Central memory CD8-positive, alpha-beta T cell (primary cell): ENCODE results near the gene ALDOC.

Experiments used
- ATAC-seq: fragments of 150-1000 bp; cut with Tn5 transposase; replicated peaks from 2 replicates; pipeline ENCODE4 v1.10.0; 2022; ENCODE audit warnings: mild to moderate bottlenecking, moderate FRiP score, moderate number of reproducible peaks; ENCODE audit not compliant: poor library complexity, severe bottlenecking; ENCODE audit errors: extremely low read depth
- DNase-seq, 2 donors: peaks; one replicate each; pipeline ENCODE4 v3.0.0; 2021; ENCODE audit warnings: low spot score in 2 of 2
- H3K27ac Mint-ChIP-seq: one replicate; pipeline ENCODE4 v1.8.0; 2022; ENCODE audit warnings: low read depth, mild to moderate bottlenecking, moderate library complexity, mixed read lengths
- H3K27me3 Mint-ChIP-seq: one replicate; pipeline ENCODE4 v1.8.0; 2022; ENCODE audit warnings: mixed read lengths
- H3K36me3 Mint-ChIP-seq: one replicate; pipeline ENCODE4 v1.8.0; 2022; ENCODE audit warnings: mild to moderate bottlenecking, moderate library complexity, mixed read lengths; ENCODE audit not compliant: insufficient read depth
- H3K4me1 Mint-ChIP-seq: one replicate; pipeline ENCODE4 v1.8.0; 2022; ENCODE audit warnings: mixed read lengths
- H3K4me3 Mint-ChIP-seq: one replicate; pipeline ENCODE4 v1.8.0; 2022; ENCODE audit warnings: mild to moderate bottlenecking, moderate library complexity, mixed read lengths
- H3K9me3 Mint-ChIP-seq: one replicate; pipeline ENCODE4 v1.8.0; 2022; ENCODE audit warnings: mixed read lengths

The ALDOC gene

GRCh38 chr17:28530926-28531325 is 45.8 kb downstream of the ALDOC start:
- peaks cover 3% of the 10 kb centered on the region for H3K36me3 Mint-ChIP-seq
- DNase-seq (no peak), ATAC-seq (no peak)
- peaks cover 18% of the 10 kb centered on the region for H3K27me3 Mint-ChIP-seq
- H3K27ac Mint-ChIP-seq, result no peak overlapping the region
- H3K9me3 Mint-ChIP-seq, result no peaks in the 10 kb centered on the region
- H3K4me3 Mint-ChIP-seq, result no peak overlapping the region
- H3K4me1 Mint-ChIP-seq, result no peaks in the 10 kb centered on the region

DNA sequence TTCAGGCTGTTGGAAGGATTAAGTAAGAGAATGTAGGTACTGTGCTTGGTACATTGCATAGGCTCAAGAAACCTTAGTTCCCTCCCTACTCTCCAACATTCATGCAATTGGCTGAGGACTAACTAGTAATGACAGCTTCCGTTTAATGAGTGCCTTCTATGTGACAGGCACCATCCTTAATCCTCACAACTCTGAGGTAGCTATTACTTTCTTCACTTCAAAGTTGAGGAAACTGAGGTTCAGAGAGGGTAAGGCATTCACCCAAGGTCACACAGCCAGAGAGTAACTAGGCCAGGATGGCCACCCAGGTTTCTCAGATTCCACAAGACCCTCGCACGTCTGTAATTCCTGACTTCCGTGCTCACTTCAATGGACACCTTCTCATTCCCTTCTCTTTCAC is 46.4 kb downstream of the ALDOC start:
- Mint-ChIP-seq H3K27me3 (peaks cover 18% of the 10 kb centered on the region), H3K4me3 (no peak overlapping the region), H3K4me1 (no peaks in the 10 kb centered on the region), H3K27ac (no peak overlapping the region), H3K36me3 (peaks cover 3% of the 10 kb centered on the region), H3K9me3 (no peaks in the 10 kb centered on the region)
- ATAC-seq (no peak), DNase-seq (no peak)

GRCh38 chr17:28529013-28529400 is 47.7 kb downstream of the ALDOC start:
- no peak for DNase-seq
- Mint-ChIP-seq H3K27ac (no peak overlapping the region), H3K36me3 (peaks cover 3% of the 10 kb centered on the region), H3K4me3 (no peak overlapping the region), H3K9me3 (no peaks in the 10 kb centered on the region), H3K27me3 (peaks cover 18% of the 10 kb centered on the region), H3K4me1 (no peaks in the 10 kb centered on the region)
- ATAC-seq, result no peak

DNA sequence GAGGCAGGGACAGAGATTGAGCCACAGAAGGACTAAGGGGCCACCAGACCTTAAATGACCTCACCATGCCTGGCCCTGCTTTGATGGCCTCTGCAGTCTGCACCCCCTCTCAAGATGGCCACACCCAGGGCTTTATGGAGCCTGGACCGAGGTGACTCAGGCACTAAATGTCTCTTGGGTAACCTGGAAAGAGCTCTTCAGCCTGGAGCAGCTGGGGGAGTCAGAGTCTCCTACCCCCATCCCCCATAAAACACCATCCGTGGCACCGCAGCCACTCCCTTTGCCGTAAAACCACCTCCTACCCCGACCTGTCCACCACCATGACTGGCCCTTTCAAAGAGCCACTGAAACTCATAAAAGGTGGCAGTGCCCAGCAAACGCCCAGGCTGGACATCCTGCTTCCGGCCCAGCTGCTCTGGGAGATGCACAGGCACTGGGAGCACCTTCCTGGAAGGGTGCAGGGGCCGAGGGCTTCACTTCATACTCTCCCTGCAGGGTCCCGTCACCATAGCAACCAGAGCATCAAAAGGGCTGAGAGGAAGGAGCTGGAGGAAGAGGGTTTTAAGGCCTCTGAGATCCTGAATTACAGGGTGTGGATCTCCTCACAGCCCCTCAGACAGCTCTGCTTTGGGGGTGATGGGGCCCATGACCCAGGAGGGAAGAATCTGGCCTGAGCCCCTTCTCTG is 48.2 kb downstream of the ALDOC start:
- no peak overlapping the region for H3K27ac Mint-ChIP-seq
- H3K27me3 Mint-ChIP-seq, result peaks cover 18% of the 10 kb centered on the region
- no peak overlapping the region for H3K4me3 Mint-ChIP-seq
- H3K9me3 Mint-ChIP-seq, result no peaks in the 10 kb centered on the region
- H3K4me1 Mint-ChIP-seq, result no peaks in the 10 kb centered on the region
- H3K36me3 Mint-ChIP-seq, result peaks cover 3% of the 10 kb centered on the region
- DNase-seq, result no peak
- ATAC-seq, result no peak

- ATAC-seq (no peak), DNase-seq (no peak)
- Mint-ChIP-seq H3K4me1 (no peaks in the 10 kb centered on the region), H3K9me3 (no peaks in the 10 kb centered on the region), H3K36me3 (peaks cover 2% of the 10 kb centered on the region), H3K4me3 (no peak overlapping the region), H3K27ac (no peak overlapping the region), H3K27me3 (peaks cover 18% of the 10 kb centered on the region)
Observed at GRCh38 chr17:28527859-28528258, 48.8 kb downstream of the ALDOC start.

- Mint-ChIP-seq H3K36me3 (no peaks in the 10 kb centered on the region), H3K4me3 (no peak overlapping the region), H3K27ac (no peak overlapping the region), H3K9me3 (no peaks in the 10 kb centered on the region), H3K4me1 (no peaks in the 10 kb centered on the region), H3K27me3 (peaks cover 18% of the 10 kb centered on the region)
- ATAC-seq (no peak), DNase-seq (no peak)
Observed at GRCh38 chr17:28527181-28527681, 49.5 kb downstream of the ALDOC start.

DNA sequence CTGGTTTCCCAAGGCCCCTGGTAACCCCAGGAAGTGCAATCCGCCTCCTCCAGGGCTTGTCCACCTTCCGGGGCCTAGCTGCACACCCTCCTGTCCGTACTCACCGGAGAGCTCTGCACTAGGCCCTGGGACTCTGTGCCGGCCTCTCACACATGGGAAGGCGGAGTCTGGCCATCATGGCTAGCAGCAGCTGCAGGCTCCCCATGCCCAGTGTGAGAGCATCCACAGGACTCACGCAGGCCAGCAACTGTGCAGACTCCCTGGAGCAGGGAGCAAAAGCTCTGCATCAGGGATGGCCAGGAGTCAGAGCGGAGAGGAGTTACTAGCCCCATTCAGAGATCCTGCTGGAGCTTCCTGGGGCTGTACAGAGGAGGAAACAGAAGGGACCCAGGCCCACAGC is 50.3 kb downstream of the ALDOC start:
- no peak for ATAC-seq
- no peaks in the 10 kb centered on the region for H3K36me3 Mint-ChIP-seq
- no peak for DNase-seq
- H3K9me3 Mint-ChIP-seq, result no peaks in the 10 kb centered on the region
- H3K27me3 Mint-ChIP-seq, result peaks cover 10% of the 10 kb centered on the region
- no peak overlapping the region for H3K4me3 Mint-ChIP-seq
- no peaks in the 10 kb centered on the region for H3K4me1 Mint-ChIP-seq
- H3K27ac Mint-ChIP-seq, result no peak overlapping the region

DNA sequence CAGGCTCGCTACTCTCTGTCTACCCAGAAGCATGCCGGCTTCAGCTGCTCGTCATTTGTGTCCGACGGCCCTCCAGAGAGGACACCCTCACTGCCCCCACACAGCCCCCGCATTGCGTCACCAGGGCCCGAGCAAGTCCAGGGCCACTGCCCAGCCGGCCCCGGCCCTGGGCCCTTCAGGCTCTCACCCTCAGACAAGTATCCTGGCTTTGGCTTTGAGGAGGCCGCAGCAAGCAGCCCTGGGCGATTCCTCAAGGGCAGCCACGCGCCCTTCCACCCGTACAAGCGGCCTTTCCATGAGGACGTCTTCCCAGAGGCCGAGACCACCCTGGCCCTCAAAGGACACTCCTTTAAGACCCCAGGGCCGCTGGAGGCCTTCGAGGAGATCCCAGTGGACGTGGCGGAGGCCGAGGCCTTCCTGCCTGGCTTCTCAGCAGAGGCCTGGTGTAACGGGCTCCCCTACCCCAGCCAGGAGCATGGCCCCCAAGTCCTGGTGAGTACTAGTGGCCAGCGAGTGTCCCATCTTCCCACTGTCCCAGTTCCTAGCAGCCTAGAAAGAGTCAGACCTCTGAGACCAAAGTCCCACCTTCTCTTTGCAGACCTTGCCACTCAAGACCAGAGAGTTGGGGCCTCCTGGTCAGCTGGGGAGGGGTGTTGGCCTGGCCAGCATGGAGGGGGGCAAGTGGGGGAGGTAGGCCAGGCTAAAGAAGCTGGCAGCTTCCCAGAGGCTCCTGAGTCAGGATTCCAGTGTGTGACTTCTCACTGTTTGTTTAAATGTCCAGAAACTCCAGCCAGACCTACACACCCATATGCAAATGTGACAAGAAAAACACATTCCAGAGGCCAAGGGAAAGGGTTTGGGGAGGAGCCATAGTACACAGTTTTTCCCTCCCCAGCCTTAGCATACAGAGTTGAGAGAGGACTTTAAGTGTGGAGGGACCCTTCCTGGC is 51.9 kb downstream of the ALDOC start:
- ATAC-seq (no peak), DNase-seq (no peak)
- H3K4me1 Mint-ChIP-seq, result no peaks in the 10 kb centered on the region
- H3K9me3 Mint-ChIP-seq, result no peaks in the 10 kb centered on the region
- H3K36me3 Mint-ChIP-seq, result no peaks in the 10 kb centered on the region
- no peak overlapping the region for H3K27ac Mint-ChIP-seq
- no peak overlapping the region for H3K4me3 Mint-ChIP-seq
- no peaks in the 10 kb centered on the region for H3K27me3 Mint-ChIP-seq

DNA sequence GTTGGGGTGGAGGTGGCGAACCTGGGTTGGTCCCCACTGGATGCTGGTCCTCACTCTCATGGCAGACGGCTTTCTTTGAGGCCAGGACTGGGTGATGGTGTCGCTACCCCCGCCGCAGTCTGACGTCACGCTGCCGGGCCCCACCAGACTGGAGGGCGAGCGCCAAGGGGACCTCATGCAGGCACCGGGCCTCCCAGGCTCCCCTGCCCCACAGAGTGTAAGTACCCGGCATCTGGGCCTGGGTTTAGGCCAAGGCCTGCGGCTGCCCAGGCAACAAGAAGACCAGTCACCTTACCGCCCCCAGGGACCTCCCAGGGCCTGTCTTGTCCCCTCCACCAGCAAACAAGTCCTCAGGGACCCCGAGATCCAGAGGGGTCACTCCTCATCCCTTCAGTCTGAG is 52.8 kb downstream of the ALDOC start:
- H3K36me3 Mint-ChIP-seq, result no peaks in the 10 kb centered on the region
- H3K4me1 Mint-ChIP-seq, result no peaks in the 10 kb centered on the region
- no peak overlapping the region for H3K27ac Mint-ChIP-seq
- no peak overlapping the region for H3K4me3 Mint-ChIP-seq
- H3K27me3 Mint-ChIP-seq, result no peaks in the 10 kb centered on the region
- H3K9me3 Mint-ChIP-seq, result no peaks in the 10 kb centered on the region
- ATAC-seq (no peak), DNase-seq (no peak)

GRCh38 chr17:28523186-28523585 is 53.5 kb downstream of the ALDOC start:
- Mint-ChIP-seq H3K36me3 (no peaks in the 10 kb centered on the region), H3K27ac (no peak overlapping the region), H3K4me3 (no peak overlapping the region), H3K4me1 (no peaks in the 10 kb centered on the region), H3K9me3 (no peaks in the 10 kb centered on the region), H3K27me3 (no peaks in the 10 kb centered on the region)
- no peak for DNase-seq
- ATAC-seq, result no peak
